GM13977 (cell line): ENCODE measurements around the gene TNNT1.

Experiments used
- DNase-seq: peaks from one replicate; pipeline ENCODE4 v3.0.0; 2012; ENCODE audit warnings: low spot score
- in situ Hi-C: fragments of 300-500 bp; cut with MboI; formaldehyde crosslinking; loops from one replicate; pipeline ENCODE4 v1.12.0; 2022; ENCODE audit warnings: low sequenced_read_pairs, low pct_unique_long_range_greater_than_20kb, mixed read lengths, inconsistent platforms; ENCODE audit not compliant: unreplicated experiment
- TF ChIP-seq, protein P1 (sequence below): IDR thresholded peaks from 2 replicates; pipeline ENCODE4 v1.5.1; 2012; ENCODE audit warnings: mild to moderate bottlenecking, control low read depth; ENCODE audit not compliant: insufficient read depth; ENCODE audit errors: extremely low read depth, missing control alignments

The TNNT1 gene

GRCh38 chr19:55119053-55119452 lies 30.0 kb downstream of the TNNT1 start:
- TF ChIP-seq, protein P1, sequence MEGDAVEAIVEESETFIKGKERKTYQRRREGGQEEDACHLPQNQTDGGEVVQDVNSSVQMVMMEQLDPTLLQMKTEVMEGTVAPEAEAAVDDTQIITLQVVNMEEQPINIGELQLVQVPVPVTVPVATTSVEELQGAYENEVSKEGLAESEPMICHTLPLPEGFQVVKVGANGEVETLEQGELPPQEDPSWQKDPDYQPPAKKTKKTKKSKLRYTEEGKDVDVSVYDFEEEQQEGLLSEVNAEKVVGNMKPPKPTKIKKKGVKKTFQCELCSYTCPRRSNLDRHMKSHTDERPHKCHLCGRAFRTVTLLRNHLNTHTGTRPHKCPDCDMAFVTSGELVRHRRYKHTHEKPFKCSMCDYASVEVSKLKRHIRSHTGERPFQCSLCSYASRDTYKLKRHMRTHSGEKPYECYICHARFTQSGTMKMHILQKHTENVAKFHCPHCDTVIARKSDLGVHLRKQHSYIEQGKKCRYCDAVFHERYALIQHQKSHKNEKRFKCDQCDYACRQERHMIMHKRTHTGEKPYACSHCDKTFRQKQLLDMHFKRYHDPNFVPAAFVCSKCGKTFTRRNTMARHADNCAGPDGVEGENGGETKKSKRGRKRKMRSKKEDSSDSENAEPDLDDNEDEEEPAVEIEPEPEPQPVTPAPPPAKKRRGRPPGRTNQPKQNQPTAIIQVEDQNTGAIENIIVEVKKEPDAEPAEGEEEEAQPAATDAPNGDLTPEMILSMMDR: no peak
- no peak for DNase-seq
- in situ Hi-C loops: loop anchor here (25.0 kb wide), 1 partner anchor 657 kb away; the partner anchor contains the start of genes CDC42EP5 and LENG9

DNA sequence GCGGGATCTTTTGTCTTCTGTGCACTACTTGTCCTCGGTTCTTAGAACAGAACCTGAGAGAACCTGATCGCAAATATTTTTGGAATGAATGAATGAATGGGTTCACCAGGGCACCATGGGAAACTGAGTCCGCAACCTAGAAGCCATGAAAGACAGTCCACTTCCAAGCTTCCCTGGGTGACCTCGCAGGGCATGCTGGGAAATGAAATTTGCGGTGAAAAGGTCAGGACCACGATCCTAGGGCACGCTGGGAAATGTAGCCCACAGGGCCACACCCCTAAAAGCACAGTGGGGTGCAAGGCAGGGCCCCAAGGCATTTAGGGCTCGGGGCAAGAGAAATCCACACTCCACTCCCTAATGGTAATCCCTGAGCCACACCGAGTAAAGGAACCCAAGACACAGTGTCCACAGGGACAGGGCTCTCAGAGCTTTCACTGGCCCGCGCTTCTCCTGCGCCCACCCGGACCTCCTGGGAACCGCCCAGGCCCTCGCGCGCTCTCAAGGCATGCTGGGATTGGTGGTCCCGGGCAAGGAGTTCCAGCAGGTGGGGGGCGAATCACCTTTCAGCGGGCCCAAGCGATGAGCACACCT lies 30.5 kb downstream of the TNNT1 start:
- TF ChIP-seq, protein P1: no peak
- in situ Hi-C loops: loop anchor here (25.0 kb wide), 1 partner anchor 656 kb away; the partner anchor contains the start of genes CDC42EP5 and LENG9
- DNase-seq: no peak

DNA sequence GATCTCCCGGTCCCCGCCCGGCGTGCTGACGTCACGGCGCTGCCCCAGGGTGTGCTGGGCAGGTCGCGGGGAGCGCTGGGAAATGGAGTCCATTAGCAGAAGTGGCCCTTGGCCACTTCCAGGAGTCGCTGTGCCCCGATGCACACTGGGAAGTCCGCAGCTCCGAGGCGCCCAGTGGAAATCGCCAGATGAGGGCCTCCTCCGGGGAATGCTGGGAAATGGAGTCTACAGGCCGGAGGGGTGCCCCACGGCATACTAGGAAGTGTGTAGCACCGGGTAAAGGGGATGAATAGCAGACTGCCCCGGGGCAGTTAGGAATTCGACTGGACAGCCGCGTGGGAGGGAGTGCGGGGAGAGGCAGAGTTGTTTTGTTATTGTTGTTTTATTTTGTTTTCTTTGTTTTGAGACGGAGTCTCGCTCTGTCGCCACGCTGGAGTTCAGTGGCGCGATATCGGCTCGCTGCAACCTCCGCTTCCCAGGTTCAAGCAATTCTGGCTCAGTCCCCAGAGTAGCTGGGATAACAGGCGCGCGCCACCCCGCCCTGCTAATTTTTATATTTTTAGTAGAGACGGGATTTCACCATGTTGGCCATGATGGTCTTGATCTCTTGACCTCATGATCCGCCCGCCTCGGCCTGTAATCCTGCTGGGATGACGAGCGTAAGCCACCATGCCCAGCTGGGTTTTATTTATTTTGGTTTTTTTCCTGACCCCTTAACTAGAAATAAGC lies 31.2 kb downstream of the TNNT1 start:
- in situ Hi-C loops: loop anchor here (25.0 kb wide), 1 partner anchor 656 kb away; the partner anchor contains the start of genes CDC42EP5 and LENG9
- TF ChIP-seq, protein P1: no peak
- peak; percentile 100 for DNase-seq

- in situ Hi-C loops: loop anchor here (25.0 kb wide), 1 partner anchor 655 kb away; the partner anchor contains the start of genes CDC42EP5 and LENG9
- TF ChIP-seq, protein P1: no peak
- DNase-seq: no peak
Observed at GRCh38 chr19:55116859-55117662, 31.9 kb downstream of the TNNT1 start, which contains the start of gene PPP1R12C. Gene PPP1R12C, minus strand, starts transcription at chr19:55117637. Its CDS starts 94 bp downstream, at chr19:55117543.

GRCh38 chr19:55116232-55116858 lies 32.7 kb downstream of the TNNT1 start:
- TF ChIP-seq, protein P1: no peak
- in situ Hi-C loops: loop anchor here (25.0 kb wide), 1 partner anchor 654 kb away; the partner anchor contains the start of genes CDC42EP5 and LENG9
- peak; percentile 79 for DNase-seq

DNA sequence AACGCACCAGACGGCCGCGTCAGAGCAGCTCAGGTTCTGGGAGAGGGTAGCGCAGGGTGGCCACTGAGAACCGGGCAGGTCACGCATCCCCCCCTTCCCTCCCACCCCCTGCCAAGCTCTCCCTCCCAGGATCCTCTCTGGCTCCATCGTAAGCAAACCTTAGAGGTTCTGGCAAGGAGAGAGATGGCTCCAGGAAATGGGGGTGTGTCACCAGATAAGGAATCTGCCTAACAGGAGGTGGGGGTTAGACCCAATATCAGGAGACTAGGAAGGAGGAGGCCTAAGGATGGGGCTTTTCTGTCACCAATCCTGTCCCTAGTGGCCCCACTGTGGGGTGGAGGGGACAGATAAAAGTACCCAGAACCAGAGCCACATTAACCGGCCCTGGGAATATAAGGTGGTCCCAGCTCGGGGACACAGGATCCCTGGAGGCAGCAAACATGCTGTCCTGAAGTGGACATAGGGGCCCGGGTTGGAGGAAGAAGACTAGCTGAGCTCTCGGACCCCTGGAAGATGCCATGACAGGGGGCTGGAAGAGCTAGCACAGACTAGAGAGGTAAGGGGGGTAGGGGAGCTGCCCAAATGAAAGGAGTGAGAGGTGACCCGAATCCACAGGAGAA lies 33.5 kb downstream of the TNNT1 start:
- in situ Hi-C loops: loop anchor here (25.0 kb wide), 1 partner anchor 653 kb away; the partner anchor contains the start of genes CDC42EP5 and LENG9
- no peak for DNase-seq
- TF ChIP-seq, protein P1: no peak
